CD4-positive, CD25-positive, alpha-beta regulatory T cell (primary cell): Measurements from ENCODE around the gene MSX1. TPM values are rescaled to one million over a fixed set of nuclear protein-coding genes. Genes with fewer than 3 reads are reported as not detected.

ENCODE experiments used
- ATAC-seq, 2 donors: fragments of 150-1000 bp; cut with Tn5 transposase; one replicate each; pipeline ENCODE4 v1.10.0; 2021; ENCODE audit warnings: low read depth in 2 of 2, moderate number of reproducible peaks in 2 of 2, moderate library complexity in 1 of 2
- DNase-seq, 3 donors: peaks; one replicate each; pipeline versions ENCODE4 v3.0.0 to v3.0.0-alpha.2; 2012 to 2022; ENCODE audit warnings: mixed read lengths in 1 of 3
- H3K27ac ChIP-seq: one replicate; pipeline ENCODE4 v1.7.0; 2013; ENCODE audit warnings: mild to moderate bottlenecking, low read length; ENCODE audit not compliant: insufficient read depth, poor library complexity, severe bottlenecking
- H3K27me3 ChIP-seq: one replicate; pipeline ENCODE4 v1.7.0; 2013; ENCODE audit warnings: low read length; ENCODE audit not compliant: control insufficient read depth, insufficient read depth
- H3K36me3 ChIP-seq: one replicate; pipeline ENCODE4 v1.7.0; 2013; ENCODE audit warnings: mild to moderate bottlenecking, low read length, moderate library complexity; ENCODE audit not compliant: control insufficient read depth, insufficient read depth
- H3K4me1 ChIP-seq: 2 replicates; pipeline ENCODE4 v1.7.0; 2013; ENCODE audit warnings: mild to moderate bottlenecking, low read length; ENCODE audit not compliant: insufficient read depth, control insufficient read depth, poor library complexity, severe bottlenecking
- H3K4me3 ChIP-seq: one replicate; pipeline ENCODE4 v1.7.0; 2013; ENCODE audit warnings: low read depth, mild to moderate bottlenecking, low read length, moderate library complexity
- H3K9me3 ChIP-seq, 2 experiments: 1 replicate in 1 of 2; 2 replicates in 1 of 2; pipeline ENCODE4 v1.7.0; 2013; ENCODE audit warnings: low read length in 2 of 2, mild to moderate bottlenecking in 1 of 2, moderate library complexity in 1 of 2; ENCODE audit not compliant: control insufficient read depth in 2 of 2
- H3K27ac Mint-ChIP-seq, 3 donors: one replicate each; pipeline ENCODE4 v1.8.0; 2020 to 2022; ENCODE audit warnings: mild to moderate bottlenecking in 3 of 3, mixed read lengths in 3 of 3, moderate library complexity in 2 of 3
- H3K27me3 Mint-ChIP-seq: one replicate; pipeline ENCODE4 v1.8.0; 2022; ENCODE audit warnings: mild to moderate bottlenecking, mixed read lengths
- H3K36me3 Mint-ChIP-seq: one replicate; pipeline ENCODE4 v1.8.0; 2020; ENCODE audit warnings: mixed read lengths
- H3K4me1 Mint-ChIP-seq, 4 donors: one replicate each; pipeline ENCODE4 v1.8.0; 2020 to 2022; ENCODE audit warnings: mixed read lengths in 4 of 4, mild to moderate bottlenecking in 1 of 4
- H3K4me3 Mint-ChIP-seq, 4 donors: one replicate each; pipeline ENCODE4 v1.8.0; 2020 to 2022; ENCODE audit warnings: mild to moderate bottlenecking in 4 of 4, mixed read lengths in 4 of 4, moderate library complexity in 3 of 4
- H3K9me3 Mint-ChIP-seq, 7 donors: one replicate each; pipeline ENCODE4 v1.8.0; 2020 to 2022; ENCODE audit warnings: mixed read lengths in 7 of 7, mild to moderate bottlenecking in 3 of 7, moderate library complexity in 2 of 7
- polyA plus RNA-seq, 4 donors: library from polyadenylated mRNA; unstranded; fragments of 300-500 nt; fragmentation: Illumina TruSeq; gene quantifications; one replicate each; pipeline ENCODE4 v1.2.3, GENCODE V29; 2021
- total RNA-seq: library from RNA; stranded (reverse); gene quantifications from one replicate; pipeline ENCODE4 v1.2.3, GENCODE V29; 2022

Gene MSX1
- total and polyA plus RNA-seq, 5 donors from 2014 or later, result 0.32 to 0.54 TPM; not detected in 3

GRCh38 chr4:4842476-4843441 lies 16.7 kb upstream of the MSX1 start:
- no peaks in the 10 kb centered on the region for H3K36me3 ChIP-seq
- peaks cover 0 to 2% (median 0%) of the 10 kb centered on the region in 7 donors for H3K9me3 Mint-ChIP-seq
- peak overlapping the region in 2 of 3 donors; percentile 6 to 88 for H3K27ac Mint-ChIP-seq
- H3K36me3 Mint-ChIP-seq, result no peaks in the 10 kb centered on the region
- H3K4me1 ChIP-seq, result no peaks in the 10 kb centered on the region
- H3K9me3 ChIP-seq, result no peaks in the 10 kb centered on the region
- DNase-seq, result no peak
- peaks cover 0 to 7% (median 0%) of the 10 kb centered on the region in 4 donors for H3K4me1 Mint-ChIP-seq
- no peak overlapping the region for H3K27ac ChIP-seq
- H3K4me3 ChIP-seq, result no peak overlapping the region
- no peaks in the 10 kb centered on the region for H3K27me3 ChIP-seq
- peak in 1 of 2 donors; percentile 46 for ATAC-seq
- no peak overlapping the region for H3K4me3 Mint-ChIP-seq
- peaks cover 19% of the 10 kb centered on the region for H3K27me3 Mint-ChIP-seq

GRCh38 chr4:4843635-4844291 lies 15.7 kb upstream of the MSX1 start:
- H3K36me3 ChIP-seq, result no peaks in the 10 kb centered on the region
- no peaks in the 10 kb centered on the region for H3K9me3 ChIP-seq
- Mint-ChIP-seq H3K36me3 (no peaks in the 10 kb centered on the region), H3K4me1 (peaks cover 0 to 7% (median 0%) of the 10 kb centered on the region in 4 donors), H3K4me3 (no peak overlapping the region), H3K9me3 (peaks cover 0 to 2% (median 0%) of the 10 kb centered on the region in 7 donors), H3K27ac (no peak overlapping the region), H3K27me3 (peaks cover 24% of the 10 kb centered on the region)
- H3K27me3 ChIP-seq, result no peaks in the 10 kb centered on the region
- H3K4me1 ChIP-seq, result no peaks in the 10 kb centered on the region
- H3K27ac ChIP-seq, result no peak overlapping the region
- H3K4me3 ChIP-seq, result no peak overlapping the region
- DNase-seq (no peak), ATAC-seq (no peak)

- H3K27me3 ChIP-seq, result no peaks in the 10 kb centered on the region
Observed at GRCh38 chr4:4845027-4845426, 14.4 kb upstream of the MSX1 start.

GRCh38 chr4:4847011-4847410 lies 12.5 kb upstream of the MSX1 start:
- H3K36me3 Mint-ChIP-seq, result no peaks in the 10 kb centered on the region
- Histone ChIP-seq H3K4me3 (no peak overlapping the region), H3K36me3 (no peaks in the 10 kb centered on the region), H3K9me3 (no peaks in the 10 kb centered on the region), H3K27ac (no peak overlapping the region), H3K27me3 (peaks cover 3% of the 10 kb centered on the region), H3K4me1 (no peaks in the 10 kb centered on the region)
- H3K4me1 Mint-ChIP-seq, result peaks cover 0 to 7% (median 0%) of the 10 kb centered on the region in 4 donors
- DNase-seq (no peak), ATAC-seq (no peak)
- no peak overlapping the region for H3K27ac Mint-ChIP-seq
- H3K4me3 Mint-ChIP-seq, result no peak overlapping the region
- no peaks in the 10 kb centered on the region for H3K9me3 Mint-ChIP-seq
- H3K27me3 Mint-ChIP-seq, result peaks cover 44% of the 10 kb centered on the region

More at GRCh38 chr4:4845027-4845426, 14.4 kb upstream of the MSX1 start:
- peaks cover 0 to 2% (median 0%) of the 10 kb centered on the region in 7 donors for H3K9me3 Mint-ChIP-seq
- ATAC-seq, result no peak
- DNase-seq, result no peak
- H3K4me3 ChIP-seq, result no peak overlapping the region
- H3K27ac Mint-ChIP-seq, result no peak overlapping the region
- H3K27me3 Mint-ChIP-seq, result peaks cover 24% of the 10 kb centered on the region
- H3K4me3 Mint-ChIP-seq, result no peak overlapping the region
- no peaks in the 10 kb centered on the region for H3K36me3 Mint-ChIP-seq
- no peaks in the 10 kb centered on the region for H3K36me3 ChIP-seq
- no peak overlapping the region for H3K27ac ChIP-seq
- peaks cover 0 to 7% (median 0%) of the 10 kb centered on the region in 4 donors for H3K4me1 Mint-ChIP-seq
- no peaks in the 10 kb centered on the region for H3K9me3 ChIP-seq
- H3K4me1 ChIP-seq, result no peaks in the 10 kb centered on the region

GRCh38 chr4:4848540-4848939 lies 10.9 kb upstream of the MSX1 start:
- ATAC-seq (no peak), DNase-seq (no peak)
- no peak overlapping the region for H3K27ac Mint-ChIP-seq
- peaks cover 3% of the 10 kb centered on the region for H3K27me3 ChIP-seq
- H3K27ac ChIP-seq, result no peak overlapping the region
- no peaks in the 10 kb centered on the region for H3K36me3 Mint-ChIP-seq
- H3K27me3 Mint-ChIP-seq, result peaks cover 59% of the 10 kb centered on the region
- H3K9me3 Mint-ChIP-seq, result peaks cover 0 to 4% (median 0%) of the 10 kb centered on the region in 7 donors
- no peak overlapping the region for H3K4me3 ChIP-seq
- H3K4me3 Mint-ChIP-seq, result peak overlapping the region in 1 of 4 donors; percentile 18
- H3K4me1 Mint-ChIP-seq, result peaks cover 0 to 12% (median 3%) of the 10 kb centered on the region in 4 donors
- peaks cover 12% of the 10 kb centered on the region for H3K4me1 ChIP-seq
- H3K9me3 ChIP-seq, result no peaks in the 10 kb centered on the region
- H3K36me3 ChIP-seq, result no peaks in the 10 kb centered on the region

- DNase-seq (no peak), ATAC-seq (no peak)
- Mint-ChIP-seq H3K27ac (no peak overlapping the region), H3K36me3 (no peaks in the 10 kb centered on the region), H3K4me1 (peaks cover 0 to 15% (median 6%) of the 10 kb centered on the region in 4 donors), H3K9me3 (peaks cover 0 to 4% (median 0%) of the 10 kb centered on the region in 7 donors), H3K4me3 (peak overlapping the region in 1 of 4 donors; percentile 63), H3K27me3 (peaks cover 61% of the 10 kb centered on the region)
- Histone ChIP-seq H3K27me3 (peaks cover 3% of the 10 kb centered on the region), H3K4me3 (no peak overlapping the region), H3K36me3 (no peaks in the 10 kb centered on the region), H3K4me1 (peaks cover 13% of the 10 kb centered on the region), H3K9me3 (no peaks in the 10 kb centered on the region), H3K27ac (no peak overlapping the region)
Observed at GRCh38 chr4:4849106-4849505, 10.4 kb upstream of the MSX1 start.

- Histone ChIP-seq H3K27ac (no peak overlapping the region), H3K36me3 (no peaks in the 10 kb centered on the region), H3K9me3 (no peaks in the 10 kb centered on the region), H3K27me3 (peaks cover 3% of the 10 kb centered on the region), H3K4me3 (no peak overlapping the region), H3K4me1 (peaks cover 15% of the 10 kb centered on the region)
- no peak overlapping the region for H3K4me3 Mint-ChIP-seq
- DNase-seq (no peak), ATAC-seq (no peak)
- H3K27ac Mint-ChIP-seq, result no peak overlapping the region
- H3K9me3 Mint-ChIP-seq, result peaks cover 0 to 4% (median 0%) of the 10 kb centered on the region in 7 donors
- H3K36me3 Mint-ChIP-seq, result no peaks in the 10 kb centered on the region
- peaks cover 59% of the 10 kb centered on the region for H3K27me3 Mint-ChIP-seq
- H3K4me1 Mint-ChIP-seq, result peaks cover 0 to 20% (median 6%) of the 10 kb centered on the region in 4 donors
Observed at GRCh38 chr4:4849524-4850193, 9.8 kb upstream of the MSX1 start.
